Stimulated activated CD8-positive, alpha-beta memory T cell treated with anti-CD3 and anti-CD28 coated beads, Interleukin-7, amount 100 ng/mL, for 4 hours (primary cell): ENCODE measurements around the gene NYNRIN.
"Not testable (repeated sequence)": the region's sequence is repeated elsewhere in the genome, so short reads cannot be mapped to it uniquely, and the experiment has no call there.

Source experiments
- DNase-seq, 2 donors: peaks; one replicate each; pipeline ENCODE4 v3.0.0-alpha.2; 2020; ENCODE audit warnings: low read depth in 2 of 2

Gene NYNRIN

GRCh38 chr14:24369907-24370687 is 28.7 kb upstream of the NYNRIN start:
- DNase-seq = no peak

- no peak for DNase-seq
Measured at GRCh38 chr14:24370748-24371147, 28.1 kb upstream of the NYNRIN start.

GRCh38 chr14:24371605-24372004 is 27.2 kb upstream of the NYNRIN start:
- not testable (repeated sequence) for DNase-seq

- no peak for DNase-seq
Measured at GRCh38 chr14:24372701-24373416, 25.9 kb upstream of the NYNRIN start.

GRCh38 chr14:24376448-24377070 is 22.2 kb upstream of the NYNRIN start:
- no peak for DNase-seq

GRCh38 chr14:24377126-24377525 is 21.7 kb upstream of the NYNRIN start:
- no peak for DNase-seq

GRCh38 chr14:24377657-24378056 is 21.1 kb upstream of the NYNRIN start:
- no peak for DNase-seq

- no peak for DNase-seq
Measured at GRCh38 chr14:24378327-24378726, 20.5 kb upstream of the NYNRIN start.

- no peak for DNase-seq
Measured at GRCh38 chr14:24378981-24379906, 19.6 kb upstream of the NYNRIN start.

GRCh38 chr14:24379907-24380730 is 18.7 kb upstream of the NYNRIN start:
- no peak for DNase-seq

GRCh38 chr14:24381363-24382063 is 17.3 kb upstream of the NYNRIN start:
- no peak for DNase-seq

GRCh38 chr14:24382064-24382371 is 16.8 kb upstream of the NYNRIN start:
- DNase-seq = no peak

GRCh38 chr14:24384169-24384568 is 14.6 kb upstream of the NYNRIN start:
- DNase-seq = no peak

- no peak for DNase-seq
Measured at GRCh38 chr14:24385524-24385923, 13.3 kb upstream of the NYNRIN start.

- DNase-seq = no peak
Measured at GRCh38 chr14:24387009-24387345, 11.8 kb upstream of the NYNRIN start.

GRCh38 chr14:24387579-24387978 is 11.2 kb upstream of the NYNRIN start:
- DNase-seq = not testable (repeated sequence)

- no peak for DNase-seq
Measured at GRCh38 chr14:24388474-24389179, 10.2 kb upstream of the NYNRIN start.

GRCh38 chr14:24389226-24389848 is 9.5 kb upstream of the NYNRIN start:
- DNase-seq = no peak

GRCh38 chr14:24390701-24391468 is 7.9 kb upstream of the NYNRIN start:
- DNase-seq = no peak
